Measurements from ENCODE around the gene ARFIP1.
A peak's percentile ranks its signal among the peaks of the same experiment; 100 is the strongest.

ARFIP1 gene

GRCh38 chr4:152937336-152938236 lies 157.8 kb downstream of the ARFIP1 start:
- TF ChIP-seq ZFX (IDR thresholded peaks at IDR 0.05; ENCODE audit: borderline replicate concordance) (no peak), CTCF (IDR thresholded peaks at IDR 0.05) (no peak)
- peak overlapping the region; percentile 75 for H3K27ac ChIP-seq

- no peak for TF ChIP-seq ZFX (IDR thresholded peaks at IDR 0.05; ENCODE audit: borderline replicate concordance)
- TF ChIP-seq CTCF (IDR thresholded peaks at IDR 0.05): no peak
Observed at GRCh38 chr4:152938237-152938947, 158.6 kb downstream of the ARFIP1 start.

GRCh38 chr4:152939621-152940020 lies 159.9 kb downstream of the ARFIP1 start:
- H3K27ac ChIP-seq: no peak overlapping the region
- TF ChIP-seq CTCF (IDR thresholded peaks at IDR 0.05): no peak

More at GRCh38 chr4:152938237-152938947, 158.6 kb downstream of the ARFIP1 start:
- H3K27ac ChIP-seq: peak overlapping the region; percentile 75

- TF ChIP-seq ZFX (IDR thresholded peaks at IDR 0.05; ENCODE audit: borderline replicate concordance) (no peak), CTCF (IDR thresholded peaks at IDR 0.05) (no peak)
- H3K27ac ChIP-seq: no peak overlapping the region
Observed at GRCh38 chr4:152940461-152940860, 160.7 kb downstream of the ARFIP1 start.

- H3K27ac ChIP-seq: no peak overlapping the region
- TF ChIP-seq CTCF (IDR thresholded peaks at IDR 0.05): no peak
- no peak for TF ChIP-seq ZFX (IDR thresholded peaks at IDR 0.05; ENCODE audit: borderline replicate concordance)
Observed at GRCh38 chr4:152941411-152941810, 161.7 kb downstream of the ARFIP1 start.

- no peak for TF ChIP-seq ZFX (IDR thresholded peaks at IDR 0.05; ENCODE audit: borderline replicate concordance)
- no peak for TF ChIP-seq CTCF (IDR thresholded peaks at IDR 0.05)
- no peak overlapping the region for H3K27ac ChIP-seq
Observed at GRCh38 chr4:152942346-152942745, 162.6 kb downstream of the ARFIP1 start.

- no peak for TF ChIP-seq ZFX (IDR thresholded peaks at IDR 0.05; ENCODE audit: borderline replicate concordance)
- TF ChIP-seq CTCF (IDR thresholded peaks at IDR 0.05): no peak
- no peak overlapping the region for H3K27ac ChIP-seq
Observed at GRCh38 chr4:152943672-152944071, 163.9 kb downstream of the ARFIP1 start.
